Upper lobe of left lung (tissue), 4 donors: ENCODE data around the gene ADCY3.

Source experiments
- EP300 ChIP-seq, 4 donors: sonication (generic); formaldehyde crosslinking; IDR thresholded peaks; one replicate each; pipeline ENCODE4 v1.5.1; 2017; ENCODE audit warnings: antibody characterized with exemption in 4 of 4, control low read depth in 2 of 4
- POLR2A ChIP-seq, 4 donors: fragments of 450-650 bp; IDR thresholded peaks; one replicate each; pipeline ENCODE4 v1.5.1; 2016 to 2017; ENCODE audit warnings: antibody characterized with exemption in 4 of 4, mild to moderate bottlenecking in 2 of 4
- POLR2AphosphoS5 ChIP-seq, 2 donors: sonication (generic); formaldehyde crosslinking; IDR thresholded peaks; one replicate each; pipeline ENCODE4 v1.5.1; 2017; ENCODE audit warnings: antibody characterized with exemption in 2 of 2
- TF ChIP-seq, protein P1 (sequence below), 6 experiments: fragments of 450-650 bp in 4 of 6; fragments of 200-600 bp in 2 of 6; sonication (generic) in 2 of 6; IDR thresholded peaks; one replicate each; pipeline ENCODE4 v1.5.1; 2016 to 2019; ENCODE audit warnings: antibody characterized with exemption in 6 of 6

DNA sequence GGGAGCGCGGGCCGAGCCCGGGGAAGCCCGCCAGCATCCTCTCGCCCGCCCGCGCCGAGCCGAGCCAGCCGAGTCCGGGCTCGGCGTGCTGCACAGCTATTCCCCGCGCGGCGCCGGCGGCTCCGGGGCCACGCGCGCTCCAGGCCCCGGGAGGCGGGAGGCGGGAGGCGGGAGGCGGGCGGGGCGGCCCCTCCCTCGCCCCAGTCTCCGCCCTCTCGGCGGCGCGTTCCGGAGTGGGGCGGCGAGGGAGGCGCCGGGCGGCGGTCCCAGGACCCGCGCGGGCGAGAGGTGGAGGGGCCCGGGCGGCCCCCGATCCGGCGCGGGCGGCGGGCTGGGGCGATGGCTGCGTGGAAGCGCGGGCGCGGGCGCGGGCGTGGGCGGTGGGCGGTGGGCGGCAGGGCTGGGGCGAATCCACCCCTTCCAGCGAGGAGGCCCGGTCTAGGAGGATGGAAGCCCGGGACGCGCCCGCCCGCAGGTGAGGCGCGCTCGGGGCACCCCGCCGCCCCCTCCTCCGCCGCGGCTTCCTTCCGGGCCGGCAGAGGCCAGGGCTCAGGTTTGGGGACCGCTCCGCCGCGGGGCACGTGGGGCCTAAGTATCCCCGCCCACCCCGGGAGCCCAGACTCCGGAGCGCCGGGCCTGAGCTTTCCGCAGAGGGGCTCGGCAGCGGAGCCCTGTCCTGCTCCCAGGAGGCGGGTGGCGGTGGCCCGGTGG lies at the start of gene ADCY3:
- TF ChIP-seq POLR2AphosphoS5 (IDR thresholded peaks at IDR 0.05) (no peak), POLR2A (IDR thresholded peaks at IDR 0.05) (no peak), EP300 (IDR thresholded peaks at IDR 0.05) (no peak)
- TF ChIP-seq, protein P1, sequence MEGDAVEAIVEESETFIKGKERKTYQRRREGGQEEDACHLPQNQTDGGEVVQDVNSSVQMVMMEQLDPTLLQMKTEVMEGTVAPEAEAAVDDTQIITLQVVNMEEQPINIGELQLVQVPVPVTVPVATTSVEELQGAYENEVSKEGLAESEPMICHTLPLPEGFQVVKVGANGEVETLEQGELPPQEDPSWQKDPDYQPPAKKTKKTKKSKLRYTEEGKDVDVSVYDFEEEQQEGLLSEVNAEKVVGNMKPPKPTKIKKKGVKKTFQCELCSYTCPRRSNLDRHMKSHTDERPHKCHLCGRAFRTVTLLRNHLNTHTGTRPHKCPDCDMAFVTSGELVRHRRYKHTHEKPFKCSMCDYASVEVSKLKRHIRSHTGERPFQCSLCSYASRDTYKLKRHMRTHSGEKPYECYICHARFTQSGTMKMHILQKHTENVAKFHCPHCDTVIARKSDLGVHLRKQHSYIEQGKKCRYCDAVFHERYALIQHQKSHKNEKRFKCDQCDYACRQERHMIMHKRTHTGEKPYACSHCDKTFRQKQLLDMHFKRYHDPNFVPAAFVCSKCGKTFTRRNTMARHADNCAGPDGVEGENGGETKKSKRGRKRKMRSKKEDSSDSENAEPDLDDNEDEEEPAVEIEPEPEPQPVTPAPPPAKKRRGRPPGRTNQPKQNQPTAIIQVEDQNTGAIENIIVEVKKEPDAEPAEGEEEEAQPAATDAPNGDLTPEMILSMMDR (IDR thresholded peaks at IDR 0.05): no peak
